ENCODE data around the gene PPP1R7.
A peak's percentile ranks its signal among the peaks of the same experiment; 100 is the strongest.

PPP1R7 gene

GRCh38 chr2:241159116-241159515, 8.8 kb downstream of the PPP1R7 start:
- H3K36me3 Mint-ChIP-seq = no peaks in the 10 kb centered on the region
- H3K27ac Mint-ChIP-seq = peak overlapping the region; percentile 22
- no peaks in the 10 kb centered on the region for H3K9me3 Mint-ChIP-seq (ENCODE audit: low read depth)
- no peak overlapping the region for H3K4me3 Mint-ChIP-seq
- no peaks in the 10 kb centered on the region for H3K27me3 Mint-ChIP-seq
- peaks cover 9% of the 10 kb centered on the region for H3K4me1 Mint-ChIP-seq (ENCODE audit: low read depth)

- no peaks in the 10 kb centered on the region for H3K27me3 Mint-ChIP-seq
- H3K27ac Mint-ChIP-seq = no peak overlapping the region
- H3K9me3 Mint-ChIP-seq (ENCODE audit: low read depth) = no peaks in the 10 kb centered on the region
- H3K36me3 Mint-ChIP-seq = no peaks in the 10 kb centered on the region
- H3K4me3 Mint-ChIP-seq = no peak overlapping the region
- H3K4me1 Mint-ChIP-seq (ENCODE audit: low read depth) = peaks cover 3% of the 10 kb centered on the region
These were observed 10.1 kb downstream of the PPP1R7 start for GRCh38 chr2:241160318-241160717.

- H3K27ac Mint-ChIP-seq = no peak overlapping the region
- H3K4me1 Mint-ChIP-seq (ENCODE audit: low read depth) = peaks cover 1% of the 10 kb centered on the region
- no peaks in the 10 kb centered on the region for H3K27me3 Mint-ChIP-seq
- H3K36me3 Mint-ChIP-seq = no peaks in the 10 kb centered on the region
- H3K9me3 Mint-ChIP-seq (ENCODE audit: low read depth) = no peaks in the 10 kb centered on the region
- no peak overlapping the region for H3K4me3 Mint-ChIP-seq
These were observed 11.5 kb downstream of the PPP1R7 start for GRCh38 chr2:241161646-241162281.

GRCh38 chr2:241163601-241164118, 13.4 kb downstream of the PPP1R7 start:
- Mint-ChIP-seq H3K4me1 (ENCODE audit: low read depth) (no peaks in the 10 kb centered on the region), H3K27me3 (no peaks in the 10 kb centered on the region), H3K4me3 (no peak overlapping the region), H3K27ac (no peak overlapping the region), H3K36me3 (peaks cover 3% of the 10 kb centered on the region), H3K9me3 (ENCODE audit: low read depth) (no peaks in the 10 kb centered on the region)

GRCh38 chr2:241168366-241168765, 18.1 kb downstream of the PPP1R7 start:
- Mint-ChIP-seq H3K9me3 (ENCODE audit: low read depth) (no peaks in the 10 kb centered on the region), H3K4me1 (ENCODE audit: low read depth) (no peaks in the 10 kb centered on the region), H3K4me3 (no peak overlapping the region), H3K36me3 (peaks cover 27% of the 10 kb centered on the region), H3K27ac (no peak overlapping the region), H3K27me3 (no peaks in the 10 kb centered on the region)

- no peaks in the 10 kb centered on the region for H3K4me1 Mint-ChIP-seq (ENCODE audit: low read depth)
- H3K4me3 Mint-ChIP-seq = no peak overlapping the region
- H3K27ac Mint-ChIP-seq = no peak overlapping the region
- H3K9me3 Mint-ChIP-seq (ENCODE audit: low read depth) = no peaks in the 10 kb centered on the region
- peaks cover 26% of the 10 kb centered on the region for H3K36me3 Mint-ChIP-seq
- no peaks in the 10 kb centered on the region for H3K27me3 Mint-ChIP-seq
These were observed 23.3 kb downstream of the PPP1R7 start for GRCh38 chr2:241173557-241173956.

GRCh38 chr2:241177526-241178334, 27.5 kb downstream of the PPP1R7 start:
- peaks cover 6% of the 10 kb centered on the region for H3K36me3 Mint-ChIP-seq
- H3K27ac Mint-ChIP-seq = no peak overlapping the region
- no peaks in the 10 kb centered on the region for H3K4me1 Mint-ChIP-seq (ENCODE audit: low read depth)
- H3K4me3 Mint-ChIP-seq = no peak overlapping the region
- H3K27me3 Mint-ChIP-seq = no peaks in the 10 kb centered on the region
- no peaks in the 10 kb centered on the region for H3K9me3 Mint-ChIP-seq (ENCODE audit: low read depth)

GRCh38 chr2:241178961-241179360, 28.7 kb downstream of the PPP1R7 start:
- Mint-ChIP-seq H3K27me3 (no peaks in the 10 kb centered on the region), H3K27ac (no peak overlapping the region), H3K4me1 (ENCODE audit: low read depth) (no peaks in the 10 kb centered on the region), H3K4me3 (no peak overlapping the region), H3K9me3 (ENCODE audit: low read depth) (no peaks in the 10 kb centered on the region), H3K36me3 (peaks cover 4% of the 10 kb centered on the region)

- H3K4me1 Mint-ChIP-seq (ENCODE audit: low read depth) = no peaks in the 10 kb centered on the region
- H3K27me3 Mint-ChIP-seq = no peaks in the 10 kb centered on the region
- no peaks in the 10 kb centered on the region for H3K9me3 Mint-ChIP-seq (ENCODE audit: low read depth)
- H3K36me3 Mint-ChIP-seq = peaks cover 4% of the 10 kb centered on the region
- H3K4me3 Mint-ChIP-seq = no peak overlapping the region
- H3K27ac Mint-ChIP-seq = no peak overlapping the region
These were observed 29.6 kb downstream of the PPP1R7 start for GRCh38 chr2:241179899-241180298.

- Mint-ChIP-seq H3K27me3 (no peaks in the 10 kb centered on the region), H3K27ac (no peak overlapping the region), H3K4me1 (ENCODE audit: low read depth) (no peaks in the 10 kb centered on the region), H3K36me3 (peaks cover 4% of the 10 kb centered on the region), H3K4me3 (no peak overlapping the region), H3K9me3 (ENCODE audit: low read depth) (no peaks in the 10 kb centered on the region)
These were observed 30.2 kb downstream of the PPP1R7 start for GRCh38 chr2:241180495-241180894.

GRCh38 chr2:241182126-241182525, 31.9 kb downstream of the PPP1R7 start:
- no peaks in the 10 kb centered on the region for H3K9me3 Mint-ChIP-seq (ENCODE audit: low read depth)
- H3K4me1 Mint-ChIP-seq (ENCODE audit: low read depth) = no peaks in the 10 kb centered on the region
- H3K27ac Mint-ChIP-seq = no peak overlapping the region
- H3K27me3 Mint-ChIP-seq = no peaks in the 10 kb centered on the region
- no peak overlapping the region for H3K4me3 Mint-ChIP-seq
- H3K36me3 Mint-ChIP-seq = peaks cover 4% of the 10 kb centered on the region

- no peak overlapping the region for H3K27ac Mint-ChIP-seq
- no peaks in the 10 kb centered on the region for H3K4me1 Mint-ChIP-seq (ENCODE audit: low read depth)
- peaks cover 4% of the 10 kb centered on the region for H3K36me3 Mint-ChIP-seq
- H3K4me3 Mint-ChIP-seq = no peak overlapping the region
- H3K9me3 Mint-ChIP-seq (ENCODE audit: low read depth) = no peaks in the 10 kb centered on the region
- no peaks in the 10 kb centered on the region for H3K27me3 Mint-ChIP-seq
These were observed 32.4 kb downstream of the PPP1R7 start for GRCh38 chr2:241182531-241183133.

- Mint-ChIP-seq H3K36me3 (peaks cover 4% of the 10 kb centered on the region), H3K4me1 (ENCODE audit: low read depth) (no peaks in the 10 kb centered on the region), H3K27me3 (no peaks in the 10 kb centered on the region), H3K27ac (no peak overlapping the region), H3K9me3 (ENCODE audit: low read depth) (no peaks in the 10 kb centered on the region), H3K4me3 (no peak overlapping the region)
These were observed 33.0 kb downstream of the PPP1R7 start for GRCh38 chr2:241183221-241183620.

GRCh38 chr2:241184901-241185300, 34.6 kb downstream of the PPP1R7 start:
- no peak overlapping the region for H3K4me3 Mint-ChIP-seq
- H3K27me3 Mint-ChIP-seq = no peaks in the 10 kb centered on the region
- H3K4me1 Mint-ChIP-seq (ENCODE audit: low read depth) = no peaks in the 10 kb centered on the region
- no peaks in the 10 kb centered on the region for H3K36me3 Mint-ChIP-seq
- H3K9me3 Mint-ChIP-seq (ENCODE audit: low read depth) = no peaks in the 10 kb centered on the region
- no peak overlapping the region for H3K27ac Mint-ChIP-seq

GRCh38 chr2:241185961-241186360, 35.7 kb downstream of the PPP1R7 start:
- no peaks in the 10 kb centered on the region for H3K27me3 Mint-ChIP-seq

More at GRCh38 chr2:241185961-241186360, 35.7 kb downstream of the PPP1R7 start:
- Mint-ChIP-seq H3K36me3 (no peaks in the 10 kb centered on the region), H3K4me1 (ENCODE audit: low read depth) (no peaks in the 10 kb centered on the region), H3K9me3 (ENCODE audit: low read depth) (no peaks in the 10 kb centered on the region), H3K4me3 (no peak overlapping the region), H3K27ac (no peak overlapping the region)
